NOMO-1 treated with DMSO at 0.1 percent for 48 hours (cell line): Measurements from ENCODE around the gene UPF2.
"Not testable (repeated sequence)": the region's sequence is repeated elsewhere in the genome, so short reads cannot be mapped to it uniquely, and the experiment has no call there.

Source experiments
- DNase-seq: peaks from one replicate; lab custom pipeline; 2025; ENCODE audit not compliant: unreplicated experiment; lab: John Stamatoyannopoulos, UW

The UPF2 gene

GRCh38 chr10:12042797-12043651 lies at the start of gene UPF2:
Gene UPF2, minus strand, starts transcription at chr10:12042809. Its CDS starts 7,386 bp downstream, at chr10:12035423.
- DNase-seq, result peak; percentile 99

- no peak for DNase-seq
These were observed 48.8 kb upstream of the UPF2 start for GRCh38 chr10:12091421-12091820.

GRCh38 chr10:12088919-12089318 lies 46.3 kb upstream of the UPF2 start:
- DNase-seq, result no peak

GRCh38 chr10:12081879-12082557 lies 39.4 kb upstream of the UPF2 start:
- DNase-seq, result no peak

- no peak for DNase-seq
These were observed 38.9 kb upstream of the UPF2 start for GRCh38 chr10:12081470-12081869.

- peak; percentile 51 for DNase-seq
These were observed 35.1 kb upstream of the UPF2 start for GRCh38 chr10:12077580-12078180.

- no peak for DNase-seq
These were observed 30.9 kb upstream of the UPF2 start for GRCh38 chr10:12073526-12073925.

GRCh38 chr10:12071441-12071840 lies 28.8 kb upstream of the UPF2 start:
- not testable (repeated sequence) for DNase-seq

- DNase-seq, result peak; percentile 99
These were observed 26.1 kb upstream of the UPF2 start, which contains the start of gene DHTKD1 for GRCh38 chr10:12068449-12069269. Gene DHTKD1, plus strand, starts transcription at chr10:12068954. Its CDS starts 80 bp downstream, at chr10:12069034.

- no peak for DNase-seq
These were observed 24.7 kb upstream of the UPF2 start for GRCh38 chr10:12067336-12067735.

- no peak for DNase-seq
These were observed 20.8 kb upstream of the UPF2 start for GRCh38 chr10:12063483-12063818.

- DNase-seq, result no peak
These were observed 20.3 kb upstream of the UPF2 start for GRCh38 chr10:12062754-12063482.

- DNase-seq, result no peak
These were observed 18.5 kb upstream of the UPF2 start for GRCh38 chr10:12061124-12061523.

- DNase-seq, result no peak
These were observed 14.1 kb upstream of the UPF2 start for GRCh38 chr10:12056748-12057147.

- DNase-seq, result no peak
These were observed 13.1 kb upstream of the UPF2 start for GRCh38 chr10:12055732-12056131.

GRCh38 chr10:12051241-12051640 lies 8.6 kb upstream of the UPF2 start:
- peak; percentile 73 for DNase-seq

- DNase-seq, result no peak
These were observed 7.9 kb upstream of the UPF2 start for GRCh38 chr10:12050528-12050927.

GRCh38 chr10:12048547-12048946 lies 5.9 kb upstream of the UPF2 start:
- DNase-seq, result no peak

GRCh38 chr10:12045596-12045995 lies 3.0 kb upstream of the UPF2 start:
- no peak for DNase-seq

- no peak for DNase-seq
These were observed 206 bp downstream of the UPF2 start for GRCh38 chr10:12042409-12042796.
